OCI-LY3 (cell line): ENCODE results near the gene CNNM2.

ENCODE experiments used
- EZH2phosphoT487 ChIP-seq: fragments of 200-600 bp; shearing (Covaris generic); IDR thresholded peaks from 2 replicates; pipeline ENCODE4 v1.6.1; 2018; ENCODE audit warnings: antibody characterized with exemption, mixed run types, low read depth
- TF ChIP-seq, protein P1 (sequence below): fragments of 200-600, 300-600 bp; sonication (generic); IDR thresholded peaks from 2 replicates; pipeline ENCODE4 v1.5.1; 2014; ENCODE audit warnings: antibody characterized with exemption, low read length, low read depth

DNA sequence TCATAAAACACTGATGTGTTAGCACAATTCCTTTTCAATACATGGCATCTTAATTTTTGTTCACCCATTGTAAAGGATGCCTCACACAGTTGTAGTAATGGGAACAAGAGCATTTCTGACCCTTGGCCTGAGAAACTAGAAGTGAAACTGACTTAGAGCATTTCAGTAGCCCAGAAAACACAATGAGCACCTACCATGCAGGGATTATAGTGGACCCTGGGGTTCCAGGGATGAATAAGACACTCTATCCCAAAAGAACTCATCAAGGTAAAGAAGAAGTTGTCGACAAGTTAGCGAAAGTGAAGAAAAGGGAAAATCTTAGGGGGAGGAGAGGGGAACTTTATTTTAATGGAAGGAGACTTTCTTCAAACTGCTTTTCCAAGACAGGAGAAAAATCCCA is 149.4 kb downstream of the CNNM2 start:
- TF ChIP-seq, protein P1, sequence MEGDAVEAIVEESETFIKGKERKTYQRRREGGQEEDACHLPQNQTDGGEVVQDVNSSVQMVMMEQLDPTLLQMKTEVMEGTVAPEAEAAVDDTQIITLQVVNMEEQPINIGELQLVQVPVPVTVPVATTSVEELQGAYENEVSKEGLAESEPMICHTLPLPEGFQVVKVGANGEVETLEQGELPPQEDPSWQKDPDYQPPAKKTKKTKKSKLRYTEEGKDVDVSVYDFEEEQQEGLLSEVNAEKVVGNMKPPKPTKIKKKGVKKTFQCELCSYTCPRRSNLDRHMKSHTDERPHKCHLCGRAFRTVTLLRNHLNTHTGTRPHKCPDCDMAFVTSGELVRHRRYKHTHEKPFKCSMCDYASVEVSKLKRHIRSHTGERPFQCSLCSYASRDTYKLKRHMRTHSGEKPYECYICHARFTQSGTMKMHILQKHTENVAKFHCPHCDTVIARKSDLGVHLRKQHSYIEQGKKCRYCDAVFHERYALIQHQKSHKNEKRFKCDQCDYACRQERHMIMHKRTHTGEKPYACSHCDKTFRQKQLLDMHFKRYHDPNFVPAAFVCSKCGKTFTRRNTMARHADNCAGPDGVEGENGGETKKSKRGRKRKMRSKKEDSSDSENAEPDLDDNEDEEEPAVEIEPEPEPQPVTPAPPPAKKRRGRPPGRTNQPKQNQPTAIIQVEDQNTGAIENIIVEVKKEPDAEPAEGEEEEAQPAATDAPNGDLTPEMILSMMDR, result no peak
- no peak for TF ChIP-seq EZH2phosphoT487
